Fibroblast of lung (primary cell): ENCODE measurements around the gene VPS26C. TPM values are rescaled to one million over a fixed set of nuclear protein-coding genes. Genes with fewer than 3 reads are reported as not detected.

Experiments used
- DNase-seq, 2 donors: peaks; one replicate each; pipeline versions ENCODE4 v3.0.0 to v3.0.0-alpha.2; 2010; ENCODE audit warnings: low read depth in 2 of 2
- H2AFZ ChIP-seq: 2 replicates; pipeline ENCODE4 v1.5.1; 2012; ENCODE audit warnings: low read length, control low read depth, inconsistent platforms
- H3K27ac ChIP-seq: 2 replicates; pipeline ENCODE4 v1.5.1; 2011; ENCODE audit warnings: low read length, control low read depth; ENCODE audit not compliant: insufficient read depth
- H3K27me3 ChIP-seq: 2 replicates; pipeline ENCODE4 v1.5.1; 2011; ENCODE audit warnings: mild to moderate bottlenecking, low read length; ENCODE audit not compliant: control insufficient read depth, insufficient read depth
- H3K36me3 ChIP-seq: 2 replicates; pipeline ENCODE4 v1.5.1; 2011; ENCODE audit warnings: low read length; ENCODE audit not compliant: control insufficient read depth, insufficient read depth
- H3K4me1 ChIP-seq: 2 replicates; pipeline ENCODE4 v1.5.1; 2011; ENCODE audit warnings: low read length; ENCODE audit not compliant: control insufficient read depth, insufficient read depth; ENCODE audit errors: extremely low read depth
- H3K4me2 ChIP-seq: 2 replicates; pipeline ENCODE4 v1.5.1; 2011; ENCODE audit warnings: low read length, control low read depth; ENCODE audit not compliant: insufficient read depth; ENCODE audit errors: extremely low read depth
- H3K4me3 ChIP-seq, 4 experiments: fragments of 200-600 bp in 1 of 4; sonication (generic) in 1 of 4; replicated peaks in 1 of 4; 2 replicates each; pipeline ENCODE4 v1.5.1; 2011 to 2016; ENCODE audit warnings: low read length in 4 of 4, low read depth in 3 of 4, mild to moderate bottlenecking in 3 of 4, control low read depth in 2 of 4, inconsistent platforms in 1 of 4, mixed read lengths in 1 of 4; ENCODE audit not compliant: insufficient read depth in 1 of 4; ENCODE audit errors: control extremely low read depth in 1 of 4
- H3K79me2 ChIP-seq: 2 replicates; pipeline ENCODE4 v1.5.1; 2012; ENCODE audit warnings: mild to moderate bottlenecking, low read length, inconsistent platforms; ENCODE audit not compliant: control insufficient read depth, insufficient read depth
- H3K9ac ChIP-seq: 2 replicates; pipeline ENCODE4 v1.5.1; 2011; ENCODE audit warnings: mild to moderate bottlenecking, low read length, control low read depth; ENCODE audit not compliant: insufficient read depth
- H3K9me3 ChIP-seq: 2 replicates; pipeline ENCODE4 v1.5.1; 2012; ENCODE audit warnings: low read depth, low read length; ENCODE audit not compliant: control insufficient read depth, insufficient read depth
- H4K20me1 ChIP-seq: 2 replicates; pipeline ENCODE4 v1.5.1; 2011; ENCODE audit warnings: low read length; ENCODE audit not compliant: control insufficient read depth, insufficient read depth; ENCODE audit errors: extremely low read depth
- CTCF ChIP-seq, 2 donors: IDR thresholded peaks in 1 of 2; conservative IDR thresholded peaks in 1 of 2; 1 replicate in 1 of 2; 2 replicates in 1 of 2; pipeline ENCODE4 v1.5.1; 2011 to 2012; ENCODE audit warnings: low read length in 2 of 2, control low read depth in 1 of 2, inconsistent platforms in 1 of 2, low read depth in 1 of 2, mild to moderate bottlenecking in 1 of 2
- EZH2 ChIP-seq: IDR thresholded peaks from 2 replicates; pipeline ENCODE4 v1.5.1; 2012; ENCODE audit warnings: low read length, control low read depth, mild to moderate bottlenecking; ENCODE audit errors: missing control alignments
- polyA plus RNA-seq, 2 donors: library from polyadenylated mRNA; depleted of rRNA in 1 of 2; stranded (reverse) in 1 of 2; unstranded in 1 of 2; fragments of >200 nt; gene quantifications; 2 replicates each; pipeline ENCODE4 v1.2.1, GENCODE V29; 2011 to 2012; ENCODE audit warnings: missing spikeins in 1 of 2
- total RNA-seq: library from RNA; depleted of rRNA; stranded (reverse); fragments of >200 nt; gene quantifications from 2 replicates; pipeline ENCODE4 v1.2.1, GENCODE V29; 2014

VPS26C gene
- total and polyA plus RNA-seq, 2 donors (not counting 1 experiment from before 2014, with no cell fraction given) = 61.4 to 84.4 TPM

- peaks cover 5% of the 10 kb centered on the region for H3K36me3 ChIP-seq
Observed at GRCh38 chr21:37188825-37189224, 78.3 kb downstream of the VPS26C start.

DNA sequence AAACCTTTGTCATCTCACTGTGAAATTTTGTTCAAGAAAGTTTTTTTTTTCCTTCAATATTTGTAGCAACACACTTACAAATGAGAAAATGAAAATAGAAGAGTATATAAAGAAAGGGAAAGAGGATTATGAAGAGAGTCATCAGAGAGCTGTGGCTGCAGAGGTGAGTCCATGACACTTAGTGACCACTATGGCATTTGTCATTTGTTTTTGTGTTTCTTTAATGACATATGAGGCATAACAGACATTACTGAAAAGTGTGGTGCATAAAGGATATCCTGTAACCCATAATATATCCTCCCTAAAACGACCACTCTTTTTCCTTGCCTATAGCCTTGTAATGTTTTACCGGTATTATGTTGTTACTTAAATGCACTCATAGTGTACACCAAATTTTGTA lies 80.2 kb downstream of the VPS26C start:
- Histone ChIP-seq H3K4me2 (no peak overlapping the region), H3K4me3 (no peak overlapping the region), H4K20me1 (no peaks in the 10 kb centered on the region), H3K9ac (no peak overlapping the region), H3K9me3 (no peaks in the 10 kb centered on the region), H3K79me2 (no peaks in the 10 kb centered on the region), H3K36me3 (peaks cover 6% of the 10 kb centered on the region), H3K27ac (no peak overlapping the region), H2AFZ (no peak overlapping the region), H3K27me3 (no peaks in the 10 kb centered on the region), H3K4me1 (no peaks in the 10 kb centered on the region)
- TF ChIP-seq CTCF (conservative IDR thresholded peaks at IDR 0.05 in 1 of 2, IDR thresholded peaks at IDR 0.05 in 1 of 2; ENCODE audit: low read depth in 1 of 2, low read length in 2 of 2) (no peak), EZH2 (no peak)
- DNase-seq = no peak

More at GRCh38 chr21:37188825-37189224, 78.3 kb downstream of the VPS26C start:
- Histone ChIP-seq H2AFZ (no peak overlapping the region), H3K79me2 (no peaks in the 10 kb centered on the region), H3K27me3 (no peaks in the 10 kb centered on the region), H3K4me2 (no peak overlapping the region), H4K20me1 (no peaks in the 10 kb centered on the region), H3K4me1 (no peaks in the 10 kb centered on the region), H3K9ac (no peak overlapping the region), H3K27ac (no peak overlapping the region), H3K4me3 (no peak overlapping the region), H3K9me3 (no peaks in the 10 kb centered on the region)
- no peak for DNase-seq
- TF ChIP-seq EZH2 = no peak
- TF ChIP-seq CTCF (conservative IDR thresholded peaks at IDR 0.05 in 1 of 2, IDR thresholded peaks at IDR 0.05 in 1 of 2; ENCODE audit: low read depth in 1 of 2, low read length in 2 of 2) = no peak

DNA sequence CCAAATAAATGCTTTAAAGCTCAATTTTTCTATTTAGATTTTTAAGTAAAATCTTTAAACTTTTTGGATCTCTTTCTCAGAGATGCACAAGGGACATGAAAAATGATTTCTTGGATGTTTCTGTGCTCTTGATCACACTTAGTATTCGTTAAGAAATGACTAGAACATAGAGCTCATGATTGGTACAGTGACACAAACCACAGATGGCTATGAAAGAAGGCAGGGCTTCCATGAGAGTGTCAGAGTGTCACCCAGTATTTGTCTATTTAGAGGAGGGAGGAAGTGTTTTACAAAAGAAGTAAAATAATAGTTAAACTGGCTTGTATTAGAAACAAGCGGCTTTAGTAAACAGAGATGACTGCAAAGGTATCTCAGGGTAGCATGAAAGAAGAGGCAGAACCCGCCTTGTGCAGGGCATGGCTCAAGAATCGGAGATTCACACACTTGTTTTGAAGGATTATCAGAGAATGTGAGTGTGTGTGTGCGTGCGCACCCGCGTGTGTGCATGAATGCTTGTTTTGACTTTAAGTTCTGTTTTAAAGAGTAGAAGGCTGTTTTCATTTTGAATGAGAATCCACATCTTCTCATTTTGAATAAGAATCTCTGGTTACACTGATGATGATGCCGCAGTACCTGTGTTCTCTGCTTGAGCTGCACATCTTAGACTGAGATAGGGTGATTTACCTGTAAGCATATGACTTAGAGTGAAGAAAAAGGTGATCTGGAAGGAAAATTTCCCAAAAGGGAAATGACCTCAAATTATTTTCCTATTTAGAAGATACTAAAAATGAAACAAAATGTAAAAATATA lies 82.1 kb downstream of the VPS26C start:
- no peak for DNase-seq
- TF ChIP-seq CTCF (conservative IDR thresholded peaks at IDR 0.05 in 1 of 2, IDR thresholded peaks at IDR 0.05 in 1 of 2; ENCODE audit: low read depth in 1 of 2, low read length in 2 of 2) (no peak), EZH2 (no peak)
- H4K20me1 ChIP-seq = no peaks in the 10 kb centered on the region

More for the DNA sequence above, 82.1 kb downstream of the VPS26C start:
- Histone ChIP-seq H3K36me3 (peaks cover 6% of the 10 kb centered on the region), H3K9ac (no peak overlapping the region), H3K79me2 (no peaks in the 10 kb centered on the region), H3K4me3 (no peak overlapping the region), H3K27ac (no peak overlapping the region), H3K4me2 (no peak overlapping the region), H2AFZ (no peak overlapping the region), H3K27me3 (no peaks in the 10 kb centered on the region), H3K4me1 (no peaks in the 10 kb centered on the region), H3K9me3 (no peaks in the 10 kb centered on the region)
